T-helper 17 cell (primary cell): ENCODE results near the gene EIF4G1. TPM values are rescaled to one million over a fixed set of nuclear protein-coding genes. Genes with fewer than 3 reads are reported as not detected.
"Not testable (repeated sequence)": the region's sequence is repeated elsewhere in the genome, so short reads cannot be mapped to it uniquely, and the experiment has no call there.

Source experiments
- ATAC-seq: fragments of 150-1000 bp; cut with Tn5 transposase; 2 replicates; pipeline ENCODE4 v1.10.0; 2021; ENCODE audit warnings: mild to moderate bottlenecking, moderate library complexity
- DNase-seq, 3 donors: peaks; one replicate each; pipeline versions ENCODE4 v3.0.0 to v3.0.0-alpha.2; 2020 to 2021
- H3K9me3 ChIP-seq: one replicate; pipeline ENCODE4 v1.7.0; 2013; ENCODE audit warnings: low read length, mild to moderate bottlenecking; ENCODE audit not compliant: control insufficient read depth, poor library complexity, severe bottlenecking
- H3K27ac Mint-ChIP-seq: one replicate; pipeline ENCODE4 v1.8.0; 2022; ENCODE audit warnings: mild to moderate bottlenecking, moderate library complexity, mixed read lengths
- H3K27me3 Mint-ChIP-seq: one replicate; pipeline ENCODE4 v1.8.0; 2022; ENCODE audit warnings: mixed read lengths
- H3K36me3 Mint-ChIP-seq: one replicate; pipeline ENCODE4 v1.8.0; 2022; ENCODE audit warnings: low read depth, mixed read lengths
- H3K4me1 Mint-ChIP-seq: one replicate; pipeline ENCODE4 v1.8.0; 2022; ENCODE audit warnings: mild to moderate bottlenecking, mixed read lengths
- H3K4me3 Mint-ChIP-seq: one replicate; pipeline ENCODE4 v1.8.0; 2022; ENCODE audit warnings: mild to moderate bottlenecking, moderate library complexity, mixed read lengths
- total RNA-seq, 4 donors: library from RNA in 2 of 4; stranded (reverse) in 2 of 4; gene quantifications; one replicate each; pipeline ENCODE4 v1.2.3 and lab custom pipeline; 2022 to 2026

EIF4G1 gene
- total RNA-seq (100 to 1,000 TPM; 226 to 236 TPM), total RNA-seq (lab: John Stamatoyannopoulos, UW) (277 to 402 reads per million in 2 donors)

- H3K4me1 Mint-ChIP-seq = peaks cover 34% of the 10 kb centered on the region
- peak within 1 kb of the TSS; percentile 86 for H3K27ac Mint-ChIP-seq
- DNase-seq = peak; percentile 89 to 94 (median 92)
- H3K36me3 Mint-ChIP-seq = peaks cover 2% of the 10 kb centered on the region
- H3K9me3 ChIP-seq = no peaks in the 10 kb centered on the region
- ATAC-seq = peak; percentile 88
- H3K27me3 Mint-ChIP-seq = no peaks in the 10 kb centered on the region
- H3K4me3 Mint-ChIP-seq = peak within 1 kb of the TSS; percentile 87
These were observed at the start of gene EIF4G1 for GRCh38 chr3:184314363-184314699. TSS of gene EIF4G1 (plus strand) at chr3:184314606. CDS start at chr3:184315797, 1,191 bp downstream.

- not testable (repeated sequence) for H3K36me3 Mint-ChIP-seq, ATAC-seq
- peaks cover 26% of the 10 kb centered on the region for H3K27me3 Mint-ChIP-seq
These were observed 47.2 kb upstream of the EIF4G1 start for GRCh38 chr3:184267249-184267648.

GRCh38 chr3:184272269-184272668 lies 42.1 kb upstream of the EIF4G1 start:
- H3K27ac Mint-ChIP-seq = no peak overlapping the region
- H3K9me3 ChIP-seq = no peaks in the 10 kb centered on the region
- DNase-seq (no peak), ATAC-seq (no peak)
- H3K36me3 Mint-ChIP-seq = peaks cover 14% of the 10 kb centered on the region
- H3K4me3 Mint-ChIP-seq = no peak overlapping the region
- peaks cover 49% of the 10 kb centered on the region for H3K27me3 Mint-ChIP-seq
- peaks cover 3% of the 10 kb centered on the region for H3K4me1 Mint-ChIP-seq

More at GRCh38 chr3:184267249-184267648, 47.2 kb upstream of the EIF4G1 start:
- not testable (repeated sequence) for H3K9me3 ChIP-seq, H3K4me1 Mint-ChIP-seq, H3K27ac Mint-ChIP-seq, DNase-seq, H3K4me3 Mint-ChIP-seq

- H3K27ac Mint-ChIP-seq = no peak overlapping the region
- no peak for DNase-seq
- peaks cover 62% of the 10 kb centered on the region for H3K27me3 Mint-ChIP-seq
- peaks cover 14% of the 10 kb centered on the region for H3K36me3 Mint-ChIP-seq
- ATAC-seq = no peak
- H3K4me3 Mint-ChIP-seq = peak overlapping the region; percentile 58
- H3K4me1 Mint-ChIP-seq = peaks cover 3% of the 10 kb centered on the region
- no peaks in the 10 kb centered on the region for H3K9me3 ChIP-seq
These were observed 39.1 kb upstream of the EIF4G1 start for GRCh38 chr3:184275381-184275701.

- peak within 1 kb of the TSS; percentile 58 for H3K4me3 Mint-ChIP-seq
- ATAC-seq (no peak), DNase-seq (no peak)
- H3K4me1 Mint-ChIP-seq = peaks cover 3% of the 10 kb centered on the region
- H3K9me3 ChIP-seq = no peaks in the 10 kb centered on the region
- H3K36me3 Mint-ChIP-seq = peaks cover 14% of the 10 kb centered on the region
- H3K27ac Mint-ChIP-seq = no peak within 1 kb of the TSS
- H3K27me3 Mint-ChIP-seq = peaks cover 63% of the 10 kb centered on the region
These were observed 38.2 kb upstream of the EIF4G1 start, which contains the start of gene ECE2 for GRCh38 chr3:184275961-184276910. TSS of gene ECE2 (plus strand) at chr3:184276022. CDS start at chr3:184276154, 132 bp downstream.

GRCh38 chr3:184277366-184277765 lies 37.0 kb upstream of the EIF4G1 start:
- ATAC-seq = no peak
- H3K27ac Mint-ChIP-seq = no peak overlapping the region
- H3K4me3 Mint-ChIP-seq = no peak overlapping the region

GRCh38 chr3:184282941-184283340 lies 31.5 kb upstream of the EIF4G1 start:
- Mint-ChIP-seq H3K4me1 (peaks cover 2% of the 10 kb centered on the region), H3K36me3 (peaks cover 5% of the 10 kb centered on the region), H3K27ac (no peak overlapping the region), H3K4me3 (no peak overlapping the region), H3K27me3 (peaks cover 67% of the 10 kb centered on the region)
- ATAC-seq (no peak), DNase-seq (no peak)
- no peaks in the 10 kb centered on the region for H3K9me3 ChIP-seq

More at GRCh38 chr3:184277366-184277765, 37.0 kb upstream of the EIF4G1 start:
- Mint-ChIP-seq H3K36me3 (peaks cover 9% of the 10 kb centered on the region), H3K4me1 (peaks cover 3% of the 10 kb centered on the region), H3K27me3 (peaks cover 54% of the 10 kb centered on the region)
- H3K9me3 ChIP-seq = no peaks in the 10 kb centered on the region
- DNase-seq = no peak

GRCh38 chr3:184283681-184284080 lies 30.7 kb upstream of the EIF4G1 start:
- peaks cover 2% of the 10 kb centered on the region for H3K4me1 Mint-ChIP-seq
- ATAC-seq (no peak), DNase-seq (no peak)
- peaks cover 62% of the 10 kb centered on the region for H3K27me3 Mint-ChIP-seq
- peaks cover 5% of the 10 kb centered on the region for H3K36me3 Mint-ChIP-seq
- no peaks in the 10 kb centered on the region for H3K9me3 ChIP-seq
- H3K27ac Mint-ChIP-seq = no peak overlapping the region
- no peak overlapping the region for H3K4me3 Mint-ChIP-seq

- peaks cover 52% of the 10 kb centered on the region for H3K27me3 Mint-ChIP-seq
- no peak overlapping the region for H3K4me3 Mint-ChIP-seq
- no peaks in the 10 kb centered on the region for H3K9me3 ChIP-seq
- ATAC-seq (no peak), DNase-seq (no peak)
- H3K4me1 Mint-ChIP-seq = peaks cover 2% of the 10 kb centered on the region
- no peak overlapping the region for H3K27ac Mint-ChIP-seq
- peaks cover 5% of the 10 kb centered on the region for H3K36me3 Mint-ChIP-seq
These were observed 29.7 kb upstream of the EIF4G1 start for GRCh38 chr3:184284696-184285095.

- ATAC-seq = peak; percentile 73
- Mint-ChIP-seq H3K4me3 (no peak overlapping the region), H3K36me3 (peaks cover 5% of the 10 kb centered on the region), H3K27ac (no peak overlapping the region), H3K4me1 (peaks cover 2% of the 10 kb centered on the region), H3K27me3 (peaks cover 36% of the 10 kb centered on the region)
- DNase-seq = peak in 2 of 3 donors; percentile 33 to 45
- H3K9me3 ChIP-seq = no peaks in the 10 kb centered on the region
These were observed 24.9 kb upstream of the EIF4G1 start for GRCh38 chr3:184289426-184289938.

- Mint-ChIP-seq H3K36me3 (peaks cover 5% of the 10 kb centered on the region), H3K4me3 (no peak overlapping the region), H3K27me3 (peaks cover 29% of the 10 kb centered on the region), H3K27ac (no peak overlapping the region), H3K4me1 (peaks cover 2% of the 10 kb centered on the region)
- H3K9me3 ChIP-seq = no peaks in the 10 kb centered on the region
- ATAC-seq = no peak
- DNase-seq = no peak
These were observed 24.1 kb upstream of the EIF4G1 start for GRCh38 chr3:184290331-184290730.

- H3K27me3 Mint-ChIP-seq = peaks cover 20% of the 10 kb centered on the region
- no peaks in the 10 kb centered on the region for H3K9me3 ChIP-seq
- peaks cover under 1% of the 10 kb centered on the region for H3K4me1 Mint-ChIP-seq
- DNase-seq (no peak), ATAC-seq (no peak)
- no peak overlapping the region for H3K27ac Mint-ChIP-seq
- H3K4me3 Mint-ChIP-seq = no peak overlapping the region
- H3K36me3 Mint-ChIP-seq = peaks cover 1% of the 10 kb centered on the region
These were observed 23.2 kb upstream of the EIF4G1 start for GRCh38 chr3:184291044-184291737.

- DNase-seq (no peak), ATAC-seq (no peak)
- no peak overlapping the region for H3K4me3 Mint-ChIP-seq
- H3K36me3 Mint-ChIP-seq = no peaks in the 10 kb centered on the region
- no peaks in the 10 kb centered on the region for H3K4me1 Mint-ChIP-seq
- H3K9me3 ChIP-seq = no peaks in the 10 kb centered on the region
- H3K27ac Mint-ChIP-seq = no peak overlapping the region
- peaks cover 13% of the 10 kb centered on the region for H3K27me3 Mint-ChIP-seq
These were observed 22.5 kb upstream of the EIF4G1 start for GRCh38 chr3:184291738-184292445.
